ENCODE results near the gene SMDT1.

The SMDT1 gene, protein sequence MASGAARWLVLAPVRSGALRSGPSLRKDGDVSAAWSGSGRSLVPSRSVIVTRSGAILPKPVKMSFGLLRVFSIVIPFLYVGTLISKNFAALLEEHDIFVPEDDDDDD

GRCh38 chr22:42079319-42080251, at the start of gene SMDT1:
SMDT1 (plus strand) TSS chr22:42079700; CDS start chr22:42079769, 69 bp downstream.
- peak; percentile 96 to 97 (median 96) for DNase-seq

GRCh38 chr22:42033263-42034181, 46.0 kb upstream of the SMDT1 start:
- DNase-seq = no peak

DNA sequence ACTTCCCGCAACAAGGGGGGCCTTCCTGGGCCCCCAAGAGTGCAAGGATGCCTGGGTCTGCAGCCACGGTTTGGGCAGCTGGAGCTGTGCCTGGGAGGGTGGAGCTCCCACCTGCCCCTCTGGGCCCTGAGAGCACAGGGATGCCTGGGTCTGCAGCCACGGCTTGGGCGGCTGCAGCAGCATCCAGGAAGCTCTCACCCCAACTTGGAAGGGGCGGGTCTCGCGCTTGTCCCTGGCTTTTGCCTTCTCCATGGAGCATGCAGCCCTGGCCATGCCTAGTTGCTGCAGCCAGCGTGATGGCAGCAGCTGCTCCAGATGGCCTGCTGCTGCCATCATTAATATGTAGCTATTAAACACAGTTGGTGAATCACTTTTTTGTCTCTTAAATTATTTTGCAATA, 44.2 kb upstream of the SMDT1 start:
- no peak for DNase-seq

DNA sequence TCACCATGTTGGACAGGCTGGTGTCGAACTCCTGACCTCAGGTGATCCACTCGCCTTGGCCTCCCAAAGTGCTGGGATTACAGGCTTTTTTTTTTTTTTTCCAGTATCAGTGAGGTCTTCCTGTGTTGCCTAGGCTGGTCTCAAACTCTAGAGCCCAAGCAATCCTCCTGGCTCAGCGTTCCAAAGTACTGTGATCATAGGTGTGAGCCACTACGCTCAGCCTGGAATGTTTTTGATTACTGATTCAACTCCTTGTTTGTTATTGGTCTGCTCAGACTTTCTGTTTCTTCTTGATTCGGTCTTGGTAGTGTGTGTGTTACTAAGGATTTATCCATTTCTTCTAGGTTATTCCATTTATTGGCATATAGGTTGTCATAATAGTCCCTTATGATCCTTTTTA, 40.2 kb upstream of the SMDT1 start:
- no peak for DNase-seq

DNA sequence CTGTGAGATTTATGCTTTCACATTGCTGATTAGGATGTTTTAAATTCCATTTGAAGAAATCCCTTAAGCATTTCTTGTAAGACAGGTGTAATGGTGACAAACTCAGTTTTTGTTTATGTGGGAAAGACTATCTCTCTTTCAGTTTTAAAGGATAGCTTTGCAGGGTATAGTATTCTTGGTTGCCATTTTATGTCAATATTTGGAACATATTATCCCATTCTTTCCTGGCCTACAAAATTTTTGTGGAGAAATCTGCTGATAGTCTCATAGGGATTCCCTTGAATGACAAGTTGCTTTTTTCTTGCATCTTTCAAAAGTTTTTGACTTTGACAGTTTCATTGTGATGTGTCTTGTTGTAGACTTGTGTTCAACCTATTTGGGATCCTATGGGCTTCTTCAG, 37.7 kb upstream of the SMDT1 start:
- no peak for DNase-seq

DNA sequence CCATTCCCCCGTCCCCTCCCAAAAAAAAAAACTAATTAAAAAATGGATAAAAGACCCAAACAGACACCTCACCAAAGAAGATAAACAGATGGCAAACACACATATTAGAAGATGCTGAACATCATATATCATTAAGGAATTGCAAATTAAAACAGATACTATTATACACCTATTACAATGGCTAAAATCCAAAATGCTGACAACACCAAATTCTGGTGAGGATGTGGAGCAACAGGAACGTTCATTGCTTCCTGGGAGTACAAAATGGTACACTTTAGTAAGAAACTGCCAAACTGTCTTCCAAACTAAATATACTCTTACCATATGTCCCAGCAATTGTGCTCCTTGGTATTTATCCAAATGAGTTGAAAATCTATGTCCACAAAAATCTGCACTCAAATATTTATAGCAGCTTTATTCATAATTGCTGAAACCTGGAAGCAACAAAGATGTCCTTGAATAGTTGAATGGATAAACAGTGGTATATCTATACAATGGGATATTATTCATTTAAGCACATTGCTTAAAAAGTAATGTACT, 28.8 kb upstream of the SMDT1 start:
- DNase-seq = no peak

- no peak for DNase-seq
These were observed 26.7 kb upstream of the SMDT1 start for GRCh38 chr22:42052765-42053164.

DNA sequence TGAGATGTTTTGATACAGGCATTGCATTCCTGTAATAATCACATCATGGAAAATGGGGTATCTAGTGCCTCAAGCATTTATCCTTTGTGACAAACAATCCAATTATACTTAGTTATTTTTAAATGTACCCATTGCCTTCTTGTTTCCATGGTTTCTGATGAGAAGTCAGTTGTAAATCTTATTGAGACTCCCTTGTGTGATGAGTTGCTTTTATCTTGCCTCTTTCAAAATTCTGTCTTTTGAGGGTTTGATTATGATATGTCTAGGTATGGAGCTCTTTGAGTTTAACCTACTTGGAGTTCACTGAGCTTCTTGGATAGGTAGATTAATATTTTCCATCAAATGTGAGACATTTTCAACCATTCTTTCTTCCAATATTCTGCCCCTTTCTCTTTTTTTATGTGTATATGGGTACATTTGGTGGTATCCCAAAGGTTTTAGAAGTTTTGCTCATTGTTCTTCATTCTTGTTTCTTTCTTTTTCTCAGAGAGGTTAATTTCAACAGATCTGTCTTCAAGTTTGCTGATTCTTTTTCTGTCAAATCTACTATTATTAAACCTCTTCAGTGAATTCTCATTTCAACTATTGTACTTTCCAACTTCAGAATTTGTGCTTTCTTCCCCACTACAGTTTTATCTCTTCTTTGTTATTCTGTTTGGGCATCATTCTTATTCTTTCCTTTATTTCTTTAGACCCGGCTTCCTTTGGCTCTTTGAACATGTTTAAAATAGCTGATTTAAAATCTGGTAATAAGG, 22.6 kb upstream of the SMDT1 start:
- DNase-seq = no peak

- DNase-seq = no peak
These were observed 19.0 kb upstream of the SMDT1 start for GRCh38 chr22:42060489-42060888.

- DNase-seq = no peak
These were observed 18.5 kb upstream of the SMDT1 start for GRCh38 chr22:42061041-42061440.

DNA sequence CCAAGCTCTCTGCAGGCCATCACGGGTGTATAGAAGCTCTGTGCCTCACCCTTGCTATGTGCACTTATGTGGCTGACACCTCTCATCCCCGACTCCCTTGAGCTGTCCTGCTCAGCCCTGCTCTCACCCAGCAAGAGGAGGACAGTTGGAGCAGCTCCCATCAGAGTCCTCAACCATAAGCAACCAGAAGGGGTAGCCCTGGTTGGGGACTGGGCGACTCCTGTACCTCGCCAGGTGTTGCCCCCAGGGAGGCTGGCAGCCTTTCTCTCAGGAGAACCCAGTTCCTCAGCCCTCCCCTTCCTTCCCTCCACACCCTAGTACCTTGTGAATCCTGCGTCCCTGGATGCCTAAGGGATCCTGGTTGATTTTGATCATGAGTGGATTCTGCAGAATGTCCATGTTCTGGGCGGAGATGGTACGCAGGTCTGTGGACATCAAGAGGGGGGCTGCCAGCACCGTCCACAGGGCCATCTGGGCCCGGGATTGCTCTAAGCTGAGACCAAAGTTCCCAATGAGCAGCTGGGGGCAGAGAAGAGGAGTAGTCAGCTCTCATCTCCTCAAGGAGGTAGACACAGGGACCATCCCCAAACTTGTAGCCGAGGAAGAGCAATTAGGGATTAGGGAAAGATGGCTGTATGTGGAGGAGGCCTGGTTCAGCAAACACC, 16.9 kb upstream of the SMDT1 start:
- DNase-seq = no peak

DNA sequence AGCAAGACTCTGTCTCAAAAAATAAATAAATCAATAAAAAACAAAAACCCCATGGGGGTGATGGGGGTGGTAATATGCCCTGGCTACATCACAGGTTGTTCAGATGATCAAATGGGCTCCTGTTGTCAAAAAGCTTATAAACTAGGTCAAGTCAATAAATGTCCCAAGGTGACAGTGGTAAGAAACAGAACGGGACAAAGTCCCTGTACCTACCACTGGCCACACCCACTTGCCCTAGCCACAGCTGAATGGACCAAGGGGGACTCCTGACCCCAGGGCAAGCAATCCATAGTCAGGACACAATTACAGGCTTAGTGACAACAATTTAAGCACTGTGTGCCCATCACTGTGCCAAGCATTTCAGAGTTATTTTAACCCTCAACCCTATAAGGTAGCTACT, 14.9 kb upstream of the SMDT1 start:
- DNase-seq = no peak

DNA sequence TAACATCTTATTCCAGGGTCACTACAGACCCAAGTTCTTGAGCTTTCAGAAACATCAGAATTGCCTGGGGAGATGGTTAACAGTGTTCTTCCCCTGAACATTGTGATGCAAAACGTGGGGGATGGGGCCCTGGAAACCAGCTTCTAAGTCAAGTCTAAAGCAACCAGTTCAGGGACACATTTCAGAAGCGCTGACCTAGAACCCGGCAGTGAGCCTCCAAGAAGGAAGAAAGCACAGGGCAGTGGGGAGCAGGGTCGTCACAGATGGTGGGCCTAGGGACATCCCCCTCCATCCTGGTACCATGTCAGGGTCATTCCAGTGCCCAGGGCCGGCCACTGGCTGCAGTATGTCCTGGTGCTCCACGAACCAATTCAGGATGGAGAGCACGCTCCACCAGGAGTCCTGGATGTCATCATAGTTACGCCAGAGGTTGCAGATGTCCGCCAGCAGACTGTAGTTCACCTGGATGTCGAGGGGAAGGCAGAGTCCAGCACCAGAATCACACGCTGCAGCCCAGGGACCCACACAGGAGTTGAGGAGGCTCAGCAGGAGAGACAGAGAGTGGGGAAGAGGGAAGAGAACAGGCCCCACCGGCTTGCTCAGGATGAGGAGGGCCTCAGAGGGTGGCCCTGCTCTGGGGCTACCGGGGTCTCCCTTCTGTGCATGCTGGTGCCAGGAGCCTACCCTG, 13.9 kb upstream of the SMDT1 start:
- no peak for DNase-seq

- no peak for DNase-seq
These were observed 13.3 kb upstream of the SMDT1 start for GRCh38 chr22:42066126-42066761.

- DNase-seq = no peak
These were observed 12.6 kb upstream of the SMDT1 start for GRCh38 chr22:42066937-42067336.

- DNase-seq = no peak
These were observed 11.7 kb upstream of the SMDT1 start for GRCh38 chr22:42067671-42068251.

- no peak for DNase-seq
These were observed 11.2 kb upstream of the SMDT1 start for GRCh38 chr22:42068291-42068690.

DNA sequence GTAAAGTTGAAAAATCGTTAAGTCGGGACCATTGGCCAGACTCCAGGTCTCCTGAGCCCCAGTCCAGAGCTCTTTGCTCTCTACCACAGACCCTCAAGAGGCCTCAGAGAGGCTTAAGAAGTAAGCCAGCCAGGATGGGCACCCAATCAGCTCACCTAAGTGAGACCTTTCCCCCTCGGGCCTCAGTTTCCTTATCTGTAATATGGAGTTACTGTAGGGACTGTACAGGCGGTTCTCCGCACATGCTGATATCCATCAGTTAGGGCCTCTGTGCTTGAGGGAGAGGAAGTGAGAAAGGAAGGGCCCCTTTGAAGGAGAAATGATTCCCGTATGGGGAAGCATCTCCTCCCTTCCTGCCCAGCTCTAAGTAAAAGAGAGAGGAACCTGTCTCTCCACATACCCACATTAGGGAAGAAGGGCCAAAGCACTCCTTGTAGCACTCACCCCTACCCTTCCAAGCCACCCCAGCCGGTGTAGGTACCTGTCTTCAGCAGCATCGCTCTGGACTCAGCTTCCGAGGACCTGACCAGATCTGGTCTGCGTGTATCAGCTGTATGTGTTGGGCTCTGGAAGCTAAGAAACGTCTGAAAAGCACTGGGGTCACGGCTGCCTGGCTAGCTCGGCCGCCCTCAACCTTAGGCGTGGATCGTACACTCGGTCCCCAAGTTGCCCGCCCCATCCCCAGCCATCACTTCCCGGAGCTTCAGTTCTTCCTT, 9.5 kb upstream of the SMDT1 start:
- DNase-seq = no peak

Data from activated naive CD4-positive, alpha-beta T cell (primary cell).